Loucy (cell line): Measurements from ENCODE around the gene FHIT.

Experiments used
- H2AFZ ChIP-seq: fragments of 200-600 bp; sonication (generic); 2 replicates; pipeline ENCODE4 v1.6.0; 2016; ENCODE audit warnings: antibody characterized with exemption, mild to moderate bottlenecking, low read length, moderate library complexity
- H3F3A ChIP-seq: fragments of 200-600 bp; 2 replicates; pipeline ENCODE4 v1.6.0; 2016; ENCODE audit warnings: antibody characterized with exemption, low read depth, mild to moderate bottlenecking
- H3K27me3 ChIP-seq: fragments of 200-600 bp; sonication (generic); 2 replicates; pipeline ENCODE4 v1.6.1; 2014; ENCODE audit warnings: low read length, mild to moderate bottlenecking; ENCODE audit not compliant: insufficient read depth, poor library complexity, severe bottlenecking
- H3K36me3 ChIP-seq: fragments of 200-600 bp; sonication (generic); 2 replicates; pipeline ENCODE4 v1.6.1; 2016; ENCODE audit warnings: low read length; ENCODE audit not compliant: insufficient read depth
- H3K4me1 ChIP-seq: fragments of 200-600 bp; sonication (generic); 2 replicates; pipeline ENCODE4 v1.5.1; 2014; ENCODE audit warnings: low read length, mild to moderate bottlenecking; ENCODE audit not compliant: insufficient read depth, poor library complexity, severe bottlenecking
- H3K4me2 ChIP-seq: fragments of 200-600 bp; sonication (generic); 2 replicates; pipeline ENCODE4 v1.6.0; 2014; ENCODE audit warnings: antibody characterized with exemption, low read length, low read depth, mild to moderate bottlenecking; ENCODE audit not compliant: poor library complexity, severe bottlenecking
- H3K4me3 ChIP-seq: fragments of 200-600 bp; sonication (generic); 2 replicates; pipeline ENCODE4 v1.5.1; 2014; ENCODE audit warnings: low read length, mild to moderate bottlenecking, mixed read lengths; ENCODE audit not compliant: poor library complexity, severe bottlenecking
- H3K79me2 ChIP-seq: fragments of 200-600 bp; sonication (generic); 2 replicates; pipeline ENCODE4 v1.6.1; 2014; ENCODE audit warnings: low read length; ENCODE audit not compliant: insufficient read depth
- H3K9ac ChIP-seq: fragments of 200-600 bp; sonication (generic); 2 replicates; pipeline ENCODE4 v1.6.0; 2014; ENCODE audit warnings: mild to moderate bottlenecking, low read depth, low read length, moderate library complexity; ENCODE audit not compliant: poor library complexity, severe bottlenecking
- H3K9me2 ChIP-seq: fragments of 200-600 bp; sonication (generic); replicated peaks from 2 replicates; pipeline ENCODE4 v1.6.1; 2016; ENCODE audit warnings: low read depth, low read length, mixed read lengths
- H3K9me3 ChIP-seq: fragments of 200-600 bp; sonication (generic); 2 replicates; pipeline ENCODE4 v1.6.1; 2014; ENCODE audit warnings: mild to moderate bottlenecking, antibody characterized with exemption, low read length, low read depth; ENCODE audit not compliant: insufficient read depth
- H4K20me1 ChIP-seq: fragments of 200-600 bp; sonication (generic); 2 replicates; pipeline ENCODE4 v1.6.0; 2014; ENCODE audit warnings: antibody characterized with exemption, low read length, mild to moderate bottlenecking; ENCODE audit not compliant: insufficient read depth, poor library complexity, severe bottlenecking
- CTCF ChIP-seq: fragments of 200-600 bp; sonication (generic); conservative IDR thresholded peaks from 2 replicates; pipeline ENCODE4 v1.5.1; 2014; ENCODE audit warnings: mild to moderate bottlenecking, antibody characterized with exemption, low read length
- EZH2phosphoT487 ChIP-seq: fragments of 200-600 bp; IDR thresholded peaks from 2 replicates; pipeline ENCODE4 v1.6.1; 2018; ENCODE audit warnings: antibody characterized with exemption, mild to moderate bottlenecking, moderate library complexity, borderline replicate concordance

The FHIT gene

GRCh38 chr3:60282866-60283265, 968.4 kb downstream of the FHIT start:
- TF ChIP-seq CTCF (no peak), EZH2phosphoT487 (no peak)
- Histone ChIP-seq H3F3A (no peaks in the 10 kb centered on the region), H3K9ac (no peak overlapping the region), H3K4me1 (no peaks in the 10 kb centered on the region), H4K20me1 (no peaks in the 10 kb centered on the region), H3K79me2 (no peaks in the 10 kb centered on the region), H2AFZ (no peak overlapping the region), H3K27me3 (no peaks in the 10 kb centered on the region), H3K4me2 (no peak overlapping the region), H3K36me3 (no peaks in the 10 kb centered on the region), H3K4me3 (no peak overlapping the region), H3K9me2 (no peaks in the 10 kb centered on the region), H3K9me3 (no peaks in the 10 kb centered on the region)

GRCh38 chr3:60281970-60282369, 969.3 kb downstream of the FHIT start:
- no peaks in the 10 kb centered on the region for H3F3A ChIP-seq
- H3K4me3 ChIP-seq = no peak overlapping the region
- H3K9me3 ChIP-seq = no peaks in the 10 kb centered on the region
- TF ChIP-seq CTCF (no peak), EZH2phosphoT487 (no peak)
- no peak overlapping the region for H2AFZ ChIP-seq
- no peaks in the 10 kb centered on the region for H3K79me2 ChIP-seq
- no peaks in the 10 kb centered on the region for H3K36me3 ChIP-seq
- H3K27me3 ChIP-seq = no peaks in the 10 kb centered on the region
- H4K20me1 ChIP-seq = no peaks in the 10 kb centered on the region
- no peaks in the 10 kb centered on the region for H3K4me1 ChIP-seq
- no peak overlapping the region for H3K9ac ChIP-seq
- H3K9me2 ChIP-seq = no peaks in the 10 kb centered on the region
- no peak overlapping the region for H3K4me2 ChIP-seq

GRCh38 chr3:60277361-60277800, 973.9 kb downstream of the FHIT start:
- Histone ChIP-seq H4K20me1 (no peaks in the 10 kb centered on the region), H3K4me1 (no peaks in the 10 kb centered on the region), H3K4me2 (no peak overlapping the region), H3K27me3 (no peaks in the 10 kb centered on the region), H2AFZ (no peak overlapping the region), H3F3A (no peaks in the 10 kb centered on the region), H3K79me2 (no peaks in the 10 kb centered on the region), H3K36me3 (no peaks in the 10 kb centered on the region), H3K9ac (no peak overlapping the region), H3K9me2 (no peaks in the 10 kb centered on the region), H3K4me3 (no peak overlapping the region), H3K9me3 (no peaks in the 10 kb centered on the region)
- TF ChIP-seq EZH2phosphoT487 (no peak), CTCF (no peak)
